Body of pancreas (tissue), 4 donors: ENCODE measurements around the gene SCG2. TPM values are rescaled to one million over a fixed set of nuclear protein-coding genes. Genes with fewer than 3 reads are reported as not detected.

Experiments
- ATAC-seq: fragments of 150-250 bp; one replicate; pipeline ENCODE4 v1.9.1; 2016
- DNase-seq, 4 donors: peaks; one replicate each; pipeline ENCODE4 v3.0.0-alpha.2; 2019
- H3K27ac ChIP-seq, 4 donors: fragments of 200-600 bp; sonication (generic); 1 replicate in 3 of 4; 2 replicates in 1 of 4; pipeline versions ENCODE4 v1.5.1 to v1.6.1; 2016 to 2019; ENCODE audit warnings: mild to moderate bottlenecking in 1 of 4, mixed read lengths in 1 of 4, moderate library complexity in 1 of 4
- H3K27me3 ChIP-seq, 2 donors: fragments of 200-600 bp; sonication (generic); one replicate each; pipeline ENCODE4 v1.6.0; 2016; ENCODE audit warnings: mild to moderate bottlenecking in 1 of 2
- H3K36me3 ChIP-seq, 2 donors: fragments of 200-600 bp; sonication (generic); replicated peaks in 1 of 2; 2 replicates each; pipeline ENCODE4 v1.5.1; 2016; ENCODE audit warnings: low read depth in 2 of 2; ENCODE audit not compliant: insufficient read depth in 1 of 2
- H3K4me1 ChIP-seq: fragments of 200-600 bp; sonication (generic); one replicate; pipeline ENCODE4 v1.6.0; 2016
- H3K4me3 ChIP-seq, 2 donors: fragments of 200-600 bp; sonication (generic); 1 replicate in 1 of 2; 2 replicates in 1 of 2; pipeline ENCODE4 v1.5.1; 2016 to 2019
- H3K9me3 ChIP-seq, 3 donors: fragments of 200-600 bp; sonication (generic); 1 replicate in 2 of 3; 2 replicates in 1 of 3; pipeline ENCODE4 v1.5.1; 2016
- POLR2A ChIP-seq, 3 donors: fragments of 450-650 bp; IDR thresholded peaks; one replicate each; pipeline ENCODE4 v1.6.1; 2016; ENCODE audit warnings: antibody characterized with exemption in 3 of 3, mild to moderate bottlenecking in 2 of 3
- WGBS, 2 donors: methylation state at CpG; one replicate each; pipeline ENCODE4 v1.1.5; 2017; 5-methylcytosine and 5-hydroxymethylcytosine counted together
- intact Hi-C: fragments of 100-400 bp; cut with DNase I; formaldehyde crosslinking; loops from one replicate; pipeline ENCODE4 v1.15.1; 2023
- total RNA-seq, 2 donors: library from RNA; depleted of rRNA; stranded (reverse); fragments of >200 nt; gene quantifications; one replicate each; pipeline ENCODE4 v1.1.0, GENCODE V29; 2016
- TF ChIP-seq, protein P1 (sequence below), 7 experiments: fragments of 450-650 bp in 4 of 7; fragments of 200-600 bp in 3 of 7; sonication (generic) in 3 of 7; IDR thresholded peaks; one replicate each; pipeline ENCODE4 v1.5.1; 2016 to 2019; ENCODE audit warnings: antibody characterized with exemption in 7 of 7

Gene SCG2
- total RNA-seq, 2 donors from 2014 or later: 12.5 to 13.0 TPM

DNA sequence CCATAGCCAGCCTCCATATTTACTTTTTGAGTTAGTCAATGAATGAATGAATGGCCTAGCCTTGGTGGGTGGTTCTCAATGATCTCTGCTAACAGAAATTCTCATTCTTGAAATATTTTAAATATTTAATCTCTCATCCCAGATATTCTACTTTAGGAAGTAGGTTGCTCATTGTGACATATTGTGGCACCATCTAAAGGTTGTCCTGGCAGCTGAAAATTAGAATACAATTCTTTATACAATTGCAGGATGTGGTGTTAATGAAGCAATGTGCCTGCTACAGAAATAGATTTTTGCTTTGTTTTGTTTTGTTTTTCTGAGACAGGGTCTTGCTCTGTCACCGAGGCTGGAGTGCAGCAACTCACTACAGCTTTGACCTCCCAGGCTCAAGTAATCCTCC, 35.8 kb downstream of the SCG2 start:
- intact Hi-C loops: no loop called here
- ATAC-seq: no peak
- Histone ChIP-seq H3K27me3 (no peaks in the 10 kb centered on the region), H3K4me3 (no peak overlapping the region), H3K36me3 (no peaks in the 10 kb centered on the region), H3K27ac (no peak overlapping the region), H3K4me1 (no peaks in the 10 kb centered on the region), H3K9me3 (no peaks in the 10 kb centered on the region)
- no peak for DNase-seq
- no peak for TF ChIP-seq POLR2A (IDR thresholded peaks at IDR 0.05)
- TF ChIP-seq, protein P1, sequence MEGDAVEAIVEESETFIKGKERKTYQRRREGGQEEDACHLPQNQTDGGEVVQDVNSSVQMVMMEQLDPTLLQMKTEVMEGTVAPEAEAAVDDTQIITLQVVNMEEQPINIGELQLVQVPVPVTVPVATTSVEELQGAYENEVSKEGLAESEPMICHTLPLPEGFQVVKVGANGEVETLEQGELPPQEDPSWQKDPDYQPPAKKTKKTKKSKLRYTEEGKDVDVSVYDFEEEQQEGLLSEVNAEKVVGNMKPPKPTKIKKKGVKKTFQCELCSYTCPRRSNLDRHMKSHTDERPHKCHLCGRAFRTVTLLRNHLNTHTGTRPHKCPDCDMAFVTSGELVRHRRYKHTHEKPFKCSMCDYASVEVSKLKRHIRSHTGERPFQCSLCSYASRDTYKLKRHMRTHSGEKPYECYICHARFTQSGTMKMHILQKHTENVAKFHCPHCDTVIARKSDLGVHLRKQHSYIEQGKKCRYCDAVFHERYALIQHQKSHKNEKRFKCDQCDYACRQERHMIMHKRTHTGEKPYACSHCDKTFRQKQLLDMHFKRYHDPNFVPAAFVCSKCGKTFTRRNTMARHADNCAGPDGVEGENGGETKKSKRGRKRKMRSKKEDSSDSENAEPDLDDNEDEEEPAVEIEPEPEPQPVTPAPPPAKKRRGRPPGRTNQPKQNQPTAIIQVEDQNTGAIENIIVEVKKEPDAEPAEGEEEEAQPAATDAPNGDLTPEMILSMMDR (IDR thresholded peaks at IDR 0.05): no peak
- 53 to 87% methylated on average over 1 of the region's 1 CpG for WGBS, 2 donors

DNA sequence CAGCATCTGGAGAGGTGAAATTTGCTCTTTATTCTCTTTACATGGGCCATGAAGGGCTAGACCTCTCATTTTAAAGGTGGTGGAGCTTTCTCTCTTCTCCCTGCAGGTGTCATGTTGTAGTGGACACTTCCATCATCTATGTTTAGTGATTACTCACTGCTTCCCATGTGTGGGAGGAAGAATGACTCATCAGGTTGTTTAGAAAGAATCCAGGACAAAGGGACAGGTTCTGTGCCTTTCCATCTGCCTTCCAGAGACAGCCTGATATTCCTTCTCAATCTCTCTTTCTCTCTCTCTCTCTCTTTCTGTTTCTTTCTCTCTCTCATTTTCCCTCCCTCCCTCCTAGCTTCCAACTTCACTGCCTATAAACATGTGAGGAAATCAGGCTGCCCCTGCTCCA, 38.7 kb downstream of the SCG2 start:
- TF ChIP-seq, protein P1 (IDR thresholded peaks at IDR 0.05): no peak
- TF ChIP-seq POLR2A (IDR thresholded peaks at IDR 0.05): no peak
- Histone ChIP-seq H3K36me3 (no peaks in the 10 kb centered on the region), H3K4me3 (no peak overlapping the region), H3K27me3 (no peaks in the 10 kb centered on the region), H3K9me3 (no peaks in the 10 kb centered on the region), H3K27ac (no peak overlapping the region), H3K4me1 (no peaks in the 10 kb centered on the region)
- DNase-seq (no peak), ATAC-seq (no peak)
- intact Hi-C loops: no loop called here

DNA sequence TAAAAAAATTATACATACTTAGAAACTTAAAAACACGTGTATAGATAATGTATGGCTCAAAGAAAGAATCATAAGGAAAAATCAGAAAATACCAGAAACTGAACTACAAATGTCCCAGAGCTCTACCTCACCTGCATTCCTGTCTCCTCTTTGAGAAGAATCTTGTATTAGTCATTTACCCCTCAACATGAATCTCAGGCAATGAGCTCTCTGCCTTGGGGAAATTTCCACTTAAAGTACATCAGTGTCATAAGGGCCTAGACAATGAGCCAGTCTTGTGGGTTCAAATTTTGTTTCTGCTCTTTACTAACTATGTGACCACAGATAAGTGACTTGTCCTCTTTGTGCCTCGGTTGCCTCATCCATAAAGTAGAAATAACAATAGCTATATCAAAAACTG, 40.1 kb downstream of the SCG2 start:
- Histone ChIP-seq H3K4me3 (no peak overlapping the region), H3K36me3 (no peaks in the 10 kb centered on the region), H3K27me3 (no peaks in the 10 kb centered on the region), H3K9me3 (no peaks in the 10 kb centered on the region), H3K27ac (no peak overlapping the region), H3K4me1 (no peaks in the 10 kb centered on the region)
- no peak for TF ChIP-seq POLR2A (IDR thresholded peaks at IDR 0.05)
- TF ChIP-seq, protein P1 (IDR thresholded peaks at IDR 0.05): no peak
- ATAC-seq (no peak), DNase-seq (no peak)
- intact Hi-C loops: no loop called here
- WGBS, 2 donors: 63 to 69% methylated on average over 2 of the region's 2 CpGs

DNA sequence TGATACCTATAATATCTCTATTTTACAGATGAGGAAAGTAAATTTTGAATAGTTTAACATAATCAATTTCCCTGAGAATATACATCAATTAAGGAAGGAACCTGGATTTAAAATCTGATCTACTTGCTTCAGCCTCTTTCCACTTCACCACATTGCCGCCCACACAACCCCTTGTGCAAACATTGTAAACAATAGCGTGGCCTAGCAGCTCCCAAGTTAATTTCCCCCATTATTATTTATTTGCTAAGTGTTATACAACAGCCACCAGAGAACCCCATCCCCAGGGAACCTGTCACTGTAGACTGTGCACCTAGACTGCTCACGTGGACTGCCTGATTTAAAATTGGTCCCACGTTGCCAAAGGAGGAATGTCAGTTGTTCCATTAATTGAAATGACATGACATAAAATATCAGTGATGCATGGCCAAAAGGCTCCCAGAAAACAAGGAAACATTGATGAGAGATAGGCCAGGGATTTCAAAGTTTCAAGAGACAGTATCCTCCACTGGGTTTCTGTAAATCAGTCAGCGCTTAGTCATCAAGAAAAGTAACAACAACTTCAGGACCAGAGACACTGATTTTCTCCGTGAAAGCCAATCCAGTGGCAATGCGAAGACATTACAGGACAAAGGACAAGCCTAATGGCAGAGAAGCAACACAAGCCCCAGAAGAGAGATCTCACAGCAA, 41.3 kb downstream of the SCG2 start:
- Histone ChIP-seq H3K36me3 (no peaks in the 10 kb centered on the region), H3K9me3 (no peaks in the 10 kb centered on the region), H3K27me3 (no peaks in the 10 kb centered on the region), H3K27ac (no peak overlapping the region), H3K4me3 (no peak overlapping the region), H3K4me1 (no peaks in the 10 kb centered on the region)
- ATAC-seq: no peak
- WGBS, 2 donors: 66 to 71% methylated on average over 7 of the region's 7 CpGs
- DNase-seq: no peak
- TF ChIP-seq POLR2A (IDR thresholded peaks at IDR 0.05): no peak
- TF ChIP-seq, protein P1 (IDR thresholded peaks at IDR 0.05): no peak
- intact Hi-C loops: no loop called here

DNA sequence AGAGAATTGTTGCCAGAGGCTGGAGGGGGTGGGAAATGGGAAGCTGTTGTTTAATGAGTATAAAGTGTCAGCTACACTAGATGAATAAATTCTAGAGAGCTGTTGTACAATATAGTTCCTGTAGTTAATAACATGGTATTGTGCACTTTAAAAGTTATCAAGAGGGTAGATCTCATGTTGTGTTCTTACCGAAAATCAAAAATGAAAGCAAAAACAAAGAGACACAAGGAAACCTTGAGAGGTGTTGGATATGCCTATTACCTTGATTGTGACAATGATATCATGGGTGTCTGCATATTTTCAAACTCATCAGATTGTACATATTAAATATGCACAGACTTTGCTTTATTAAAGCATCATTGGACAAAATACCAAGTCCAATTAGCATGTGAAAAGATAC, 43.2 kb downstream of the SCG2 start:
- H3K27ac ChIP-seq: no peak overlapping the region
- no peaks in the 10 kb centered on the region for H3K9me3 ChIP-seq
- no peak overlapping the region for H3K4me3 ChIP-seq
- H3K27me3 ChIP-seq: no peaks in the 10 kb centered on the region
- DNase-seq (no peak), ATAC-seq (no peak)
- H3K36me3 ChIP-seq: no peaks in the 10 kb centered on the region
- H3K4me1 ChIP-seq: no peaks in the 10 kb centered on the region
- intact Hi-C loops: no loop called here
- 44 to 48% methylated on average over 1 of the region's 1 CpG for WGBS, 2 donors
- TF ChIP-seq POLR2A (IDR thresholded peaks at IDR 0.05): no peak
- TF ChIP-seq, protein P1 (IDR thresholded peaks at IDR 0.05): no peak
